SKM-1 (cell line): Measurements from ENCODE around the gene NNMT.
A peak's percentile ranks its signal among the peaks of the same experiment; 100 is the strongest.

Experiments used
- DNase-seq: peaks from one replicate; lab custom pipeline; 2025; ENCODE audit not compliant: unreplicated experiment; lab: John Stamatoyannopoulos, UW

The NNMT gene

DNA sequence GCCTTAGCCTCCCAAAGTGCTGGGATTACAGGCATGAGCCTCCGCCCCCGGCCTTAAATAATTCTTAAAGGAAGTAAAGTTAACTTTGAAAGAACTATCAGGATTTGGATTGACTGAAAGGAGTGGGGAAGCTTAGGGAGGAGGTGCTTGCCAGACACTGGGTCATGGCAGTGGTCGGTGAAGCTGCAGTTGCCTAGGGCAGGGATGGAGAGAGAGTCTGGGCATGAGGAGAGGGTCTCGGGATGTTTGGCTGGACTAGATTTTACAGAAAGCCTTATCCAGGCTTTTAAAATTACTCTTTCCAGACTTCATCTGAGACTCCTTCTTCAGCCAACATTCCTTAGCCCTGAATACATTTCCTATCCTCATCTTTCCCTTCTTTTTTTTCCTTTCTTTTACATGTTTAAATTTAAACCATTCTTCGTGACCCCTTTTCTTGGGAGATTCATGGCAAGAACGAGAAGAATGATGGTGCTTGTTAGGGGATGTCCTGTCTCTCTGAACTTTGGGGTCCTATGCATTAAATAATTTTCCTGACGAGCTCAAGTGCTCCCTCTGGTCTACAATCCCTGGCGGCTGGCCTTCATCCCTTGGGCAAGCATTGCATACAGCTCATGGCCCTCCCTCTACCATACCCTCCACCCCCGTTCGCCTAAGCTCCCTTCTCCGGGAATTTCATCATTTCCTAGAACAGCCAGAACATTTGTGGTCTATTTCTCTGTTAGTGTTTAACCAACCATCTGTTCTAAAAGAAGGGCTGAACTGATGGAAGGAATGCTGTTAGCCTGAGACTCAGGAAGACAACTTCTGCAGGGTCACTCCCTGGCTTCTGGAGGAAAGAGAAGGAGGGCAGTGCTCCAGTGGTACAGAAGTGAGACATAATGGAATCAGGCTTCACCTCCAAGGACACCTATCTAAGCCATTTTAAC lies at the start of gene NNMT:
TSS of gene NNMT (plus strand) at position 724 of the 929 bp plus-strand sequence. CDS start at position 882, 158 bp downstream.
- no peak for DNase-seq

DNA sequence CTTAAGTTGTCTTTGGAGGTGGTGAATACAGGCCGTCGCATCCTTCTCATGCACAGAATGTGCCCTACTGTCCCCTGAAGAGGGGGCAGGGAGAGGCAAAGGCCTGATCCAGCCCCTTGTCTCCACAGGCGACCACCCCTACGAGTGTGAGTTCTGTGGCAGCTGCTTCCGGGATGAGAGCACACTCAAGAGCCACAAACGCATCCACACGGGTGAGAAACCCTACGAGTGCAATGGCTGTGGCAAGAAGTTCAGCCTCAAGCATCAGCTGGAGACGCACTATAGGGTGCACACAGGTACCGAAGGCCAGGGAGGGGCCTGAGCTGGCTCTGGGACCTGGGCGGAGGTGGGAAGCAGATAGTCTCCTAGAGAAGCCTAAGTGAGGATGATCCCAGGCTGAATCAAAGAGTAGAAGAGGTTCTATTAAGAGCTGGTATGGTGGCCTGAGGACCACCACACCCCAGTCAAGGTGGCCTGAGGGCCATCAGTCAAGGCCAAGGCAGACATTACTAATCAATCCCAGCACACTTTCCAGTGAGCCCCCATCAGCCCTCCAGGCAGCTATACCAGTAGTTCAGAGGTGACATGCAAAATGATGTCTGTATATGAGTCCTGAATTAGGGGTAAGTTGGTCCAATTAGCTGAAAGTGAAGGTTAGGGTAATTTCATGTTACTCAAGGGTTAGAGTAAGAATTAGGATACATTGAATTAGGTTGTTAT lies 49.0 kb upstream of the NNMT start:
- no peak for DNase-seq

DNA sequence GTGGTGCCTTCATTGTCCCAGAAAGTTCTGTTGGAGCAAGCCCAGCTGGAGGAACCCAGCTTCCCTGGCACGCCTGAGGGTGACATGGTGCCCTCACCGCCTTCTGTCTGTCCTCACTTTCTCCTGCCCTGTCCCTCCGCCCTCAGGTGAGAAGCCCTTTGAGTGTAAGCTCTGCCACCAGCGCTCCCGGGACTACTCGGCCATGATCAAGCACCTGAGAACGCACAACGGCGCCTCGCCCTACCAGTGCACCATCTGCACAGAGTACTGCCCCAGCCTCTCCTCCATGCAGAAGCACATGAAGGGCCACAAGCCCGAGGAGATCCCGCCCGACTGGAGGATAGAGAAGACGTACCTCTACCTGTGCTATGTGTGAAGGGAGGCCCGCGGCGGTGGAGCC lies 46.0 kb upstream of the NNMT start:
- no peak for DNase-seq

DNA sequence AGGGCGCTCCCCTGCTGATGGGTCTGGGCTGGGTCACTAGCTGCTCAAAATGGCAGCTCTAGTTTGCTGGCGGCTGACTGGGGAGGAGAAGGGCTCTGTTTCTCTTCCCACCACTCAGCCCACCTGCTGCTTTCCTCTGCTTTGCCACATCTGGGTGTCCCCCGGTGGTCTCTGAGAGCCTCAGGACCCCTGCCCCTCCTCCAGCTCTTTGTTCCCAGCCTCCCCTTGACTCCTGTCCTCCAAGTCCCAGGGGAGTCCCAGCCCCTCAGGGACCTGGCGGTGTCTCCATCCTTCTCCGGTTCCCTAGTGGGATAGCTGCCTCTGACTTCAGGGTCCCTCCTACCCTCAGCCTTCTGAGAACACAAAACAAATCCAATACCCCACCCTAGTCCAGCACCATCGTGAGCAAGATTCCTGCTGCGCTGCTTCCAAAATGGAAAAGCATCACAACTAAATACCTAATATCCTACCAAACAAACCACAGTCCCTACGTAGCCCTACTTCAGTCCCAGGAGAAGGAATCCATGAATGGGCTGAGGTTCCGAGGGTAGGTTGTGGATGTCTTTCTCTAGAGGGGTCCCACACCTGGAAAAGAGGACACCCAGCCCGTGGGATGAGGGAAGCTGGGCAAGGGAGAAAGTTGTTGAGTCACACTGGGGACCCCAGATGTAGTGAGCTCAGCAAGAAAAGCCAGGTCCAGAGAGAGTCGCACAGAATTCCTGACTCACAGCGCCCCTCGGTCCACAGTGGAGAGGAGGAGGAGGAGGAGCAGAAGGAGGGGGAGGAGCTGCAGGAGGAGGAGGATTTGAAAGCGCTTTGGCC lies 45.0 kb upstream of the NNMT start:
- DNase-seq, result no peak

DNA sequence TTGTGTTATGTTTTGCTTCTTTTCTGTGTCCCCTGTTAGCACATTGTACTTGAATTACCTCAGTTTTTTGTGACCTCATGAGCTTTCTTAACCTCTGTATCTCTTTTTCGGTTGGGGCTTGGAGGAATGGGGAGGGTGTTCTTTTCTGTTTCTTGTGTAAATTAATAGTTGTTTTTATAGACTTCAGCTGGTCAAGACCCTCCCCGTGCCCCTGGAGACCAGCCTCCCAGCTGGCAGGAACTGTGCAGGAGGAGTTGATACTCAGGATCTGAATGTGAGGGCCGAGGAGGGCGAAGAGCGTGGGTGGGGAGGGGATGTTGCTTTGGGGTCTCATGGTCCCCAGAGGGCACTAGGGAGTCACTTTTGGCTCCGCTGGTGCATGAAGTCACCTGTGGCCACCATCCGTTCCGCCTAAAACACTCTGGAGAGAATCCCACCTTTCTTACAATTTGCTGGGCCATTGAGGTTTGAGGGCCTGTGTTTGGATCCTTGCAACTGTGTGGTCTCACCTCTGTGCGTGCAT lies 44.3 kb upstream of the NNMT start:
- no peak for DNase-seq

DNA sequence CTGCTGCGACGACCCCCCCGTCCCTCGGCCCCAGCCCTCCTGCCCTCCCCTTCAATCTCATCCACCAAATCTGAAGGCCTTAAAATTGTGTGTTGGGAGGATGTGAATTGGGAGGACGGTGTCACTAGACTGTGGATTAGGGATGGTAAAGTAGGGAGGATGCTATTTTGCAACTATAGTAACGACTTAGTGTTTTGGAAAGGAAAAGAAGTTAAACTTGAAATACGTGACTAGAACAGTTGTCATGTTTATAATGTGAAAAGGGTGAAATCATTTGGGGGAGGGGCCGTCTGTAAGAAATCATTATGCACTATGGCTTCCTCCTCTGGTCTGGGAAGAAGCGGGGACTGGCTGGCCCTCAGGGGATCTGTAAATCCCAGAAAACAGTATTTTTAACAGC lies 43.4 kb upstream of the NNMT start:
- DNase-seq, result no peak

DNA sequence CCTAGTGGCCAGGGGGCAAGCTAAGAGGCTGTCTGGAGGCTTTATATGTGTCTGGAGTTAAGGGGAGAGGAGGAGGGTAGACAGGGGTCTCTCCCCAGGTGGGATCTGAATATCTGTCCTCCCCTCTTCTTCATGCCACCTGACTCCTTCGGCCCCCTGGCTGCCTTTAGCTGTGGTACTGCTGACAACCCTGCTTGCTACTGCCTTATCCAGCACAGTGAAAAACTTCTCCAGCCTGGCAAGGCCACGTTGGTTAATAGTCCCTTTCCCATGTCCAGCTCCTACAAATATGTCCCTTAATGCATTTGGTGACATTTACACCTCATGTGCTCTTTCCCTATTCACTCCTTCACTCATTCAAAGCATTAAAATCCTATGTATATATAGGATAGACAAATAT lies 42.4 kb upstream of the NNMT start:
- no peak for DNase-seq

DNA sequence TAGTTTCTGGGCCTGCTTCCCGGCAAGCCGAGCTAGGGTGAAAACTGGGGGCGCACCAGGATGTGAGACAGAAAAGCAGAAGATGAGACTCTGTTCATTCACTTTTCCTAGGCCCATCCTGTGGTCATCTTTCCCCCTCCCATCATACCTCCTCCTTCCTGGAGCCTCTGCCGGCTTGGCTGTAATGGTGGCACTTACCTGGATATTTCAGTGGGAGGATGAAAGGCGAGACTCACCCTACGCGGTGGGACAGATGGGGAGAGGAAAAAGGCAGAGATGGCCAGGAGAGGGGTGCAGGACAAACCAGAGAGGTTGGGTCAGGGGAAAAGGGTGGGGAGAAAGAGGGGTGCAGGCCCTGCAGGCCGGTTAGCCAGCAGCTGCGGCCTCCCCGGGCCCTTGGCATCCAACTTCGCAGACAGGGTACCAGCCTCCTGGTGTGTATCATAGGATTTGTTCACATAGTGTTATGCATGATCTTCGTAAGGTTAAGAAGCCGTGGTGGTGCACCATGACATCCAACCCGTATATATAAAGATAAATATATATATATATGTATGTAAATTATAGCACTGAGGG lies 41.5 kb upstream of the NNMT start:
- no peak for DNase-seq

DNA sequence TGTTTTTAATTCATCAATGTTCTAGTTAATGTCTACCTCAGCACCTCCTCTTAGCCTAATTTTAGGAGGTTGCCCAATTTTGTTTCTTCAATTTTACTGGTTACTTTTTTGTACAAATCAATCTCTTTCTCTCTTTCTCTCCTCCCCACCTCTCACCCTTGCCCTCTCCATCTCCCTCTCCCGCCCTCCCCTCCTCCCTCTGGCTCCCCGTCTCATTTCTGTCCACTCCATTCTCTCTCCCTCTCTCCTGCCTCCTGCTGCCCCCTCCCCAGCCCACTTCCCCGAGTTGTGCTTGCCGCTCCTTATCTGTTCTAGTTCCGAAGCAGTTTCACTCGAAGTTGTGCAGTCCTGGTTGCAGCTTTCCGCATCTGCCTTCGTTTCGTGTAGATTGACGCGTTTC lies 40.9 kb upstream of the NNMT start:
- DNase-seq, result no peak

DNA sequence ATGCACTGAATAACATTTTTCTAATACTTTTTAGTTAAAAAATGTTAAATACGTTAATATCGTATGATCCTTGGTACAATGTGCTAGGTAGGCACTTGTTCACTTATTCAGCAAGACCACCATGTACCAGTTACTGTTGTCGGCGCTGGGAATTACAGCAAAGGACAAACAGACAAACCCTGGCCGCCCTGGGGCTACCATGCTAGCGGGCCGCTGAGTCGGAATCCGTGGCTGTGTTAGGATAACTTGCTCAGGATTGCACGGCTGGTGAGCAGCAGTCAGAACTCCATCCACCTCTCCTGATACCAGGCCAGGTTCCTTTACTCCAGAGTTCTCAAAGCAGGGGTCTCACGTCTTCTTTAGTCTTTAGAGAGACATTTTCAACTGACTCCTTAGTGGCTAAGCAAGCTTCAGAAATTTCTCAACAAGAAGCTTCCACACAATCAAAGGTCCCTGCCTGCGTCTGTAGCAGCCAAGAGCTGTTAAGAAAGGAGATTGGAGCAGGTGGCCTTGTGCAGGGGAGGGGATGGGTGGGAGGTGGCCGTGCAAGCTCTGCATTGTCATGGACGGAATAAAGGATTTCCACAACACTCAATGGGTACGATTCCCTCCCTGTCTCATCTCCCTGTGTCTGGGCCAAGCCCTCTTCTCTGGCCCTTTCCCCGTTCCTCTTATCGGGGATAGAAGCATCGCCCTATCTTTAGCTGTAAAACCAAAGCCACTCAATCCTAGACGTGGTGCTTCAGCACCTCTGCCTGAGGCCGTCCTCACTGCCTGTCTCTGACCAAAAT lies 39.8 kb upstream of the NNMT start:
- no peak for DNase-seq

DNA sequence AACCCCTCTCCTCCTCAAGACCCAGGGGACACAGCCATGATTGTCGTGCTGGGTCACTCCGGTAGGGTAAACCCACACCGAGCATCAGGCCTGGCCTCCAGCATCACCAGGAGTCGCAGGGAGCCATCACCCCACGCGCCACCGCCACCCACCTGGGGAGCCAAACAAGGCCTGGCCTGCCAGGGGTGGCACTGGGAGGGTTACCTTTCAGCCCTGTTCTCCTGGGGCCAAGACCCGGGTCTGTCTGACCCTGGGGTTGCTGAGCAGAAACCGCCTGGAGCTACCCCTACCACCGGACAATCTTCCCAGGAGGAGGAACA lies 39.3 kb upstream of the NNMT start:
- no peak for DNase-seq

DNA sequence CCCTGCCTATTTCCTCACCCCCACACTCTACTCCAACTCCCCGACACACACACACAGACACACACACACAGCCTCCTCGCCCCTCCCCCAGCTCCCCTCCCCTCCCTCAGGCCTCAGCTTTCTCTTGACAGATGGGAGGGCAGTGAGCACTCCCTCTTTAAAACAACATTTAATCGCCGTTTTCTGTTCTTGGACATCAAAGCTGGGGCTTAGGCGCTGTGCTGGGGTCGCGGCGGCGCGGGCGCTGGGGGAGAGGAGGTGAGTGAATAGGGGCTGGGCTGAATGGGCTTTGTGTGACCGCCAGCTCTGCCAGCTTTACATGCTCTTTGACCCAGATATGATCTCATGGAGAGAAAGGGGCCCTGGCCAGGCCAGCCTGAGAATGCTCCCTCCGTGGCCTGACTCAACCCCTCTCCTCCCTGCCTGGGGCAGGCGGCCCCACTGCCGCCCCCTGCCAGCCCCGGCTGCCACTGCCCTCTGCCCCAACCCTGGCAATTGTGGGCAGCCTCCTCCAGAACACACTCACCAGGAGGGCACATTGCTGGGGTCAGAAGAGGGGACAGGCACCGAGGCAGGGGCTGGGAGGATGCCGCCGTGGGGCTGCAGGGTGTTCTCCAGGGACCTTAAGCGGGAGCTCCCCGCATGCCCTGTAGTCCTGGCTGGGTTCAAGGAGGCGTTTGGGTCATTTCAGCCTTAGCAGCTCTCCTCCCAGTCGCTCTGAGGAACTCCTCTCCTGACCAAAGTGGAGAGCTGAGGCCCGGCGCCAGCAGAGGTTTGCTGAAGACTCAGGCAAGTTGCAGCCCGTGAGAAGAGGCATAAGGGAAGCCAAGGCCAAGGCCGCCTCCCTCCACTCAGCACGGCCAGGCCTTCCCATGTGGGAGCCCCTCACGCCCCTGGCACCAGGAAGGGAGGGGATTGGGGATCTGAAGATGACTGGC lies 38.3 kb upstream of the NNMT start:
- no peak for DNase-seq

DNA sequence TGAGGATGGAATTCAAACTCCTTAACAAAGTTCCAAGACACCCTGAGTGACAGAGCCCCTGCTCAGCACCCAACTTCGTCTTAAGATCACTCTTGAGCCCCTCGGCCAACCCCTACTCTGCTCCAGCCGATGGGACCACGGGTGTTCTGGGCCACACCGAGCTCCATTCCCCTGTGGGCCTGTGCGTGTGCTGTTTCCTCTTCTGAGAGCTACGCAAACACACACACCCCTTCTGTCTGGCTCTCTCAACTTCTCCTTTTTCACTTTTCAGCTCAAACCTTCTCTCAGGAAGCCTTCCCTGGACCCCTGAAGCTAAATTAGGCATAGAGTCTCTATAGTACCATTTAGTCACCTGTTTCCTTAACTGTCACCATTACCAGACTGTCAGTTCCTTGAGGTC lies 37.5 kb upstream of the NNMT start:
- peak; percentile 28 for DNase-seq

DNA sequence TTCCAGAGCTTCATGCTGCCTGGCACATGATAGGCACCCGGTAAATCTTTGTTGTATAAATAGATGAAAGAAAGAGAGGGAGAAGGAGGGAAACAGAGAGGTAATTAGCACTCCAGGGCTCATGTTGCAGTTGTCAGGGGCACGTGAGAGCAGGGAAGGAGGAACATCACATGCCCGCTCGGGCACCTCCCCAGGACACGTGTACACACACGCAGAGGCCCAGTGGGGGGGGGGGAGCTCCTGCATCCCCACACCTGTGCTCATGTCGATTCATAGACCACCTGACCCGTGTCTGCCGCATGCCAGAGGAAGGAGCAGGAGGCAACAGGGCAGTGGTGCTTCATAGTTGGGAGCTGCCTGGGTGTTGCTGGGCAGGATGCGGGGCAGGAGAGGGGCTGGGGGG lies 37.1 kb upstream of the NNMT start:
- no peak for DNase-seq

DNA sequence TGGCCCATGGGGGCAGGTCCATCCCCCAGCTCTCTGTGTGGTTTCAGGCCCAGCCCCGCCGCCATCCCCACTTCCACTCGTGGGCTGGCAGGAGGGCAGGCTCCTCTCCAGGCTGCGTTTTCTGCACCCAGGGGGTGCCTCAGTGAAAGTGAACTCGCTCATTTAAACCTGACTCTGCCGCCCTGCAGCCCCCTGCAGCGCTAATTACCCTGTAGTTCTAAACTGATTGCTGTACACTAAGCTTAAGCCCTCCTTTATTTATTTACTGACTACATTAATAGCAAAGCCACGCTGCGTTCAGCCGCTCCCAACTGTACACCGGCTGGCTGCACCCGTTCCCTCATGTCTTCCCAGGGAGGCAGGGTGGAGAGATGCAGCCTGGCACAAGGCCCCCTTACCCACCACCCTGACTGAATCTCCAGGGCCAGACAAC lies 36.6 kb upstream of the NNMT start:
- no peak for DNase-seq

DNA sequence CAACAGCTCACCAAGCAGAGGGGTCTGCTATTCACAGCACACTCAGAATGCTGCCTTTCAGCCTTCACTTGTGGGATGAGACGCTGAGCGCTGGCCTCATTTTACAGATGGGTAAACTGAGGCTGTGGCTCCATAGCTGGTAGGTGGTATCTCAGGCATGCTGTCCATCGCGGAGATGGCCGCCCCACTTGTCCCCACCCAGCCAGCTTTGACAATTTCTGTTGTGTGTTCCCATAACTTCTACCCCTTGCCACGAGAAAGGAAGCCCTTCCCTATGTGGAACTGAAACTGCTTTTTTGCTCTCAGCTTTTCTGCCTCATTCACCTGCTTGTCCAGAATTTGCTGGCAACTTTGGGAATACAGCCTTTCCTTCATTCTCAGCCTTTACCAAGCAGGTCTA lies 36.1 kb upstream of the NNMT start:
- DNase-seq, result no peak

DNA sequence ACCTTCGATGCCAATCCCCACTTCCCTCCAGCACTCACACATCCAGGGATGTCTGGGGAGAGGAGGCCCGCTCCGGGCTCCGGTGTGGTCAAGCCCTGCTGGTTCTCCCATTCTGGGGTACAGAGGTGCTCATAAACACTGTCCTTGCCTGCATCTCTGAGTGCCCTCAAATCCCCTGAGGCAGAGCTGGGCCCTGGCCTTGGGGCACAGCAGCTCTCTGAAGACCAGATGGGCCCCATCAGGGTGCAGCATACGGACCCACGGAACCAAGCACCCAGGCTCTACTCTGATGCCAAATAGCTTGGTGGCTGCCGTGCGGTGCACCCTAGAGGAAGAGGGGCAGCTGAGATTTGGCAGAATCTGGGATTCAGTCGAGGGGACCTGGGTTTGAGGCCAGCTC lies 35.7 kb upstream of the NNMT start:
- no peak for DNase-seq

DNA sequence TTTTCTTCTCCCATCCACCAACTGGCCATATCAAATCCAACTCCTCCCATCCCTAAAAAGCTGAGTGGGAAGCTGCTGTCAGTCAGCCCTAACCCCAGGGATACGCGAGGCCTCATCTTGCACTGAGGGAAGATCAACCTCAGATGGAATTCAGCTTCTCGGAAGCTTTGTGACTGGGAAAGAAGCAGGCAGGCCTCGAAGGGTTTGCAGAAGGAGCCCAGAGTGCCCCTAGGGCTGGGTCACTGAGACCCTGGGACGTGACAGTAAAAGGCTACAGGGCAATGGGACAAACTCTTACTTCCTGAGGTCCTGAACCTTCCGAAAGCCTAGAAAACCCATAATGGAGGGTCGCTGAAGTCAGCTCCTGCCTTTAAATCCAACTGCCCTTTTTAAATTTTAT lies 34.4 kb upstream of the NNMT start:
- no peak for DNase-seq
